ENCODE measurements around the gene RSRC1.
"Not testable (repeated sequence)": the region's sequence is repeated elsewhere in the genome, so short reads cannot be mapped to it uniquely, and the experiment has no call there.

RSRC1 gene

GRCh38 chr3:158540066-158540465 lies 430.2 kb downstream of the RSRC1 start:
- no peak for DNase-seq

- no peak for DNase-seq
Observed at GRCh38 chr3:158548691-158549090, 438.8 kb downstream of the RSRC1 start.

GRCh38 chr3:158549938-158550337 lies 440.0 kb downstream of the RSRC1 start:
- DNase-seq, result not testable (repeated sequence)

GRCh38 chr3:158552124-158552523 lies 442.2 kb downstream of the RSRC1 start:
- no peak for DNase-seq

GRCh38 chr3:158559504-158559903 lies 449.6 kb downstream of the RSRC1 start:
- DNase-seq, result no peak

GRCh38 chr3:158560979-158561378 lies 451.1 kb downstream of the RSRC1 start:
- DNase-seq, result no peak

GRCh38 chr3:158562674-158563073 lies 452.8 kb downstream of the RSRC1 start:
- no peak for DNase-seq

GRCh38 chr3:158563076-158563475 lies 453.2 kb downstream of the RSRC1 start:
- no peak for DNase-seq

- DNase-seq, result no peak
Observed at GRCh38 chr3:158565076-158565475, 455.2 kb downstream of the RSRC1 start.

- no peak for DNase-seq
Observed at GRCh38 chr3:158568784-158569183, 458.9 kb downstream of the RSRC1 start.

GRCh38 chr3:158569794-158570193 lies 459.9 kb downstream of the RSRC1 start:
- no peak for DNase-seq

GRCh38 chr3:158570999-158571702 lies 461.3 kb downstream of the RSRC1 start, which contains the start of gene MLF1:
MLF1 (plus strand) TSS chr3:158571194; CDS start chr3:158571301, 107 bp downstream.
- DNase-seq, result peak; percentile 87

- DNase-seq, result no peak
Observed at GRCh38 chr3:158571969-158572765, 462.3 kb downstream of the RSRC1 start.

GRCh38 chr3:158572766-158573060 lies 462.8 kb downstream of the RSRC1 start:
- no peak for DNase-seq

GRCh38 chr3:158573714-158574113 lies 463.8 kb downstream of the RSRC1 start:
- DNase-seq, result no peak

GRCh38 chr3:158574646-158575045 lies 464.8 kb downstream of the RSRC1 start:
- DNase-seq, result no peak

- DNase-seq, result no peak
Observed at GRCh38 chr3:158590223-158590622, 480.3 kb downstream of the RSRC1 start.

Data from CD4-positive, alpha-beta T cell treated with Interferon gamma for 1 hour (primary cell).